Keratinocyte (primary cell): ENCODE results near the gene AGMAT.

Experiments
- EZH2 ChIP-seq: IDR thresholded peaks from one replicate; pipeline ENCODE4 v1.6.1; 2012; ENCODE audit warnings: inconsistent platforms, mild to moderate bottlenecking, low read length, moderate library complexity
- TF ChIP-seq, protein P1 (sequence below), 3 experiments: IDR thresholded peaks in 1 of 3; conservative IDR thresholded peaks in 1 of 3; optimal IDR thresholded peaks in 1 of 3; 2 replicates in 2 of 3; 3 replicates in 1 of 3; pipeline versions ENCODE3 to v1.5.1; 2011; ENCODE audit warnings: low read length in 3 of 3, mild to moderate bottlenecking in 3 of 3, moderate library complexity in 2 of 3, control low read depth in 1 of 3, inconsistent platforms in 1 of 3; ENCODE audit not compliant: insufficient read depth in 2 of 3; ENCODE audit errors: extremely low read depth in 1 of 3

DNA sequence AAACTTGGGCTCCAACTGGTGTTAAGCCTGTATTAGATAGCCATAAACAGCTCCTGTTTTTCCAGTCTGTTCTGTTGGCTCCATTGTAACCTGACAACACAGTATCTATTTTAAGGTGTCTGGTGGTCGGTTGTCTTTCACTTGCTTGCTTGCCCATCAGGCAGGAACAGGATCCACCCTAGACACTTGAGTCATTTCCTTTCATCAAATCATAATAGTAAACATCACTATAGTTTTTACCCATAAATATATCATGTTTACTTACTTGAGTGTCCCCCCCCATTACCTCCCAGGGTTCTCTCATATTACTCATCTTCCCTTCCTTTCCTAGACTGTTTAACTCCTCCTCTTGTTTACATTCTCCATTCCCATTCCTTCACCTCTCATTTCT lies 35.3 kb upstream of the AGMAT start:
- TF ChIP-seq EZH2: no peak
- TF ChIP-seq, protein P1, sequence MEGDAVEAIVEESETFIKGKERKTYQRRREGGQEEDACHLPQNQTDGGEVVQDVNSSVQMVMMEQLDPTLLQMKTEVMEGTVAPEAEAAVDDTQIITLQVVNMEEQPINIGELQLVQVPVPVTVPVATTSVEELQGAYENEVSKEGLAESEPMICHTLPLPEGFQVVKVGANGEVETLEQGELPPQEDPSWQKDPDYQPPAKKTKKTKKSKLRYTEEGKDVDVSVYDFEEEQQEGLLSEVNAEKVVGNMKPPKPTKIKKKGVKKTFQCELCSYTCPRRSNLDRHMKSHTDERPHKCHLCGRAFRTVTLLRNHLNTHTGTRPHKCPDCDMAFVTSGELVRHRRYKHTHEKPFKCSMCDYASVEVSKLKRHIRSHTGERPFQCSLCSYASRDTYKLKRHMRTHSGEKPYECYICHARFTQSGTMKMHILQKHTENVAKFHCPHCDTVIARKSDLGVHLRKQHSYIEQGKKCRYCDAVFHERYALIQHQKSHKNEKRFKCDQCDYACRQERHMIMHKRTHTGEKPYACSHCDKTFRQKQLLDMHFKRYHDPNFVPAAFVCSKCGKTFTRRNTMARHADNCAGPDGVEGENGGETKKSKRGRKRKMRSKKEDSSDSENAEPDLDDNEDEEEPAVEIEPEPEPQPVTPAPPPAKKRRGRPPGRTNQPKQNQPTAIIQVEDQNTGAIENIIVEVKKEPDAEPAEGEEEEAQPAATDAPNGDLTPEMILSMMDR (optimal IDR thresholded peaks at IDR 0.05 in 1 of 3, IDR thresholded peaks at IDR 0.05 in 1 of 3, conservative IDR thresholded peaks at IDR 0.05 in 1 of 3; ENCODE audit: extremely low read depth in 1 of 3, insufficient read depth in 2 of 3, low read length in 3 of 3): no peak
